ENCODE results near the gene COL18A1.

DNA sequence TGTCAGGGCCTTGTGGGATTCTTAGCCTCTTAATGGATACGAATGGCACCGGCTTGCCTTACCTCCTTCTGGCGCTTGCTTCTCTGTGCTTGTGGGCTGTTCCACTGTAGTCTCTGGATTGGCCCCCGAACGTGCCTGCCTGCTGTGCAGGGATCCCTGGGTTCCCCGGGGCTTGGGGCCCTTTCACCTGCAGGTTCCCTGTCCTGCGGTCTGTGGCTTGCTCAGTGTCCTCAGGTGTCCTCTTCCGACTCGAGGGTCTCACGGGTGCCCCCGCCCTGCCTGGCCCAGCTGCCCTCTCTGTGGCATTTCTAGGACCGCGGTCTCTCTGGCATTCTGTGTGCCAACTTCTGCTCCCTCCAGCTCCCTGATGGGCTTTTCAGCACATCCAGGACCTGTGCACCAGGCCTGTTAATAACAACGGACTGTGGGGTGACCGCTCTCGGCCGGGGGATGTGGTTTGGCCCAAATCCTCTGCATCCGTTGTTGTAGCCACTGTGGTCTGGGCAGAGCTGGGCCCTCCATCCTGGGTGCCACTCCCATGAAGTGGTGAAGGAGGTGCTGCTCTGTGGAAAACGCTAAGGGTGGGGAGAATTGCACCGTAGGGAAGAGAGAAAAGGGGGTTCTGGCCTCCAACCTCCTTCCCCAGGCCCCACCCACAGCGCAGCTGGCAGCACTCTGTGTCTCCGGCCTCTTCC lies 12.4 kb downstream of the COL18A1 start:
- TF ChIP-seq POLR2A (IDR thresholded peaks at IDR 0.05; ENCODE audit: low read length): no peak
- no peak for TF ChIP-seq GATA1 (IDR thresholded peaks at IDR 0.05; ENCODE audit: low read depth, low read length)

All from erythroblast (primary cell).